PFSK-1 (cell line): ENCODE measurements around the gene ASIC3.

Experiments
- FOXP2 ChIP-seq: optimal IDR thresholded peaks from 2 replicates; pipeline ENCODE3; 2011; ENCODE audit warnings: borderline replicate concordance, control low read depth, inconsistent platforms; ENCODE audit not compliant: insufficient read depth; ENCODE audit errors: extremely low read length, extremely low read depth
- POLR2AphosphoS5 ChIP-seq: IDR thresholded peaks from 2 replicates; pipeline ENCODE4 v1.6.1; 2012; ENCODE audit warnings: low read depth, mild to moderate bottlenecking, control low read depth, low read length, moderate library complexity
- REST ChIP-seq, 2 experiments: IDR thresholded peaks; 2 replicates each; pipeline versions ENCODE4 v1.6.1 to v1.8.0; 2011 to 2012; ENCODE audit warnings: low read depth in 2 of 2, low read length in 2 of 2, control low read depth in 1 of 2, inconsistent platforms in 1 of 2, mild to moderate bottlenecking in 1 of 2, moderate library complexity in 1 of 2; ENCODE audit not compliant: insufficient read depth in 1 of 2
- SIN3A ChIP-seq: IDR thresholded peaks from 2 replicates; pipeline ENCODE4 v1.6.1; 2012; ENCODE audit warnings: mild to moderate bottlenecking, low read length, moderate library complexity, borderline replicate concordance; ENCODE audit not compliant: insufficient read depth
- TAF1 ChIP-seq: IDR thresholded peaks from 2 replicates; pipeline ENCODE4 v1.6.1; 2012; ENCODE audit warnings: low read length, control low read depth, borderline replicate concordance; ENCODE audit not compliant: insufficient read depth

The ASIC3 gene

GRCh38 chr7:151101621-151102396 is 53.5 kb downstream of the ASIC3 start:
- no peak for TF ChIP-seq POLR2AphosphoS5
- TF ChIP-seq TAF1, result no peak
- no peak for TF ChIP-seq FOXP2
- TF ChIP-seq REST (IDR thresholded peaks at IDR 0.05; ENCODE audit: insufficient read depth in 1 of 2, low read depth in 2 of 2, low read length in 2 of 2), result no peak
- TF ChIP-seq SIN3A, result no peak
